ENCODE data around the gene UQCR10. TPM values are rescaled to one million over a fixed set of nuclear protein-coding genes. Genes with fewer than 3 reads are reported as not detected.
"Not testable (repeated sequence)": the region's sequence is repeated elsewhere in the genome, so short reads cannot be mapped to it uniquely, and the experiment has no call there.

UQCR10 gene
- total RNA-seq, 1 donor from 2014 or later = 116 TPM

- Mint-ChIP-seq H3K27me3 (ENCODE audit: low read depth) (no peaks in the 10 kb centered on the region), H3K36me3 (ENCODE audit: low read depth) (no peaks in the 10 kb centered on the region), H3K9me3 (no peaks in the 10 kb centered on the region), H3K4me3 (no peak overlapping the region), H3K27ac (ENCODE audit: unreplicated experiment) (no peak overlapping the region), H3K4me1 (no peaks in the 10 kb centered on the region)
- no peak for DNase-seq (ENCODE audit: low read depth, low spot score)
- TF ChIP-seq CTCF (conservative IDR thresholded peaks at IDR 0.05) = no peak
These were observed 16.3 kb upstream of the UQCR10 start for GRCh38 chr22:29750559-29751538.

- Mint-ChIP-seq H3K27ac (ENCODE audit: unreplicated experiment) (peak overlapping the region; percentile 19), H3K4me1 (no peaks in the 10 kb centered on the region), H3K27me3 (ENCODE audit: low read depth) (no peaks in the 10 kb centered on the region), H3K4me3 (no peak overlapping the region), H3K9me3 (no peaks in the 10 kb centered on the region), H3K36me3 (ENCODE audit: low read depth) (no peaks in the 10 kb centered on the region)
- TF ChIP-seq CTCF (conservative IDR thresholded peaks at IDR 0.05) = no peak
- DNase-seq (ENCODE audit: low read depth, low spot score) = no peak
These were observed 15.5 kb upstream of the UQCR10 start for GRCh38 chr22:29751669-29752068.

- Mint-ChIP-seq H3K27me3 (ENCODE audit: low read depth) (no peaks in the 10 kb centered on the region), H3K27ac (ENCODE audit: unreplicated experiment) (no peak overlapping the region), H3K4me1 (peaks cover 5% of the 10 kb centered on the region), H3K36me3 (ENCODE audit: low read depth) (no peaks in the 10 kb centered on the region), H3K9me3 (no peaks in the 10 kb centered on the region), H3K4me3 (no peak overlapping the region)
- no peak for DNase-seq (ENCODE audit: low read depth, low spot score)
- TF ChIP-seq CTCF (conservative IDR thresholded peaks at IDR 0.05) = no peak
These were observed 13.1 kb upstream of the UQCR10 start for GRCh38 chr22:29753808-29754657.

- not testable (repeated sequence) for DNase-seq (ENCODE audit: low read depth, low spot score); H3K36me3 Mint-ChIP-seq (ENCODE audit: low read depth); H3K4me3 Mint-ChIP-seq; H3K27ac Mint-ChIP-seq (ENCODE audit: unreplicated experiment); H3K9me3 Mint-ChIP-seq; H3K4me1 Mint-ChIP-seq; H3K27me3 Mint-ChIP-seq (ENCODE audit: low read depth)
These were observed 12.3 kb upstream of the UQCR10 start for GRCh38 chr22:29754658-29755395.

- DNase-seq (ENCODE audit: low read depth, low spot score) = no peak
- TF ChIP-seq CTCF (conservative IDR thresholded peaks at IDR 0.05) = no peak
- H3K4me1 Mint-ChIP-seq = peaks cover 8% of the 10 kb centered on the region
- H3K27ac Mint-ChIP-seq (ENCODE audit: unreplicated experiment) = peak overlapping the region; percentile 35
- no peaks in the 10 kb centered on the region for H3K9me3 Mint-ChIP-seq
- no peak overlapping the region for H3K4me3 Mint-ChIP-seq
- H3K36me3 Mint-ChIP-seq (ENCODE audit: low read depth) = no peaks in the 10 kb centered on the region
- H3K27me3 Mint-ChIP-seq (ENCODE audit: low read depth) = no peaks in the 10 kb centered on the region
These were observed 11.3 kb upstream of the UQCR10 start for GRCh38 chr22:29755889-29756288.
